ENCODE measurements around the gene TGIF2. TPM values are rescaled to one million over a fixed set of nuclear protein-coding genes. Genes with fewer than 3 reads are reported as not detected.

The TGIF2 gene
- total RNA-seq, 1 experiment from 2014 or later: 81.7 TPM

- no CpG with 5 or more reads among the region's 7 CpGs for WGBS (ENCODE audit: extremely low coverage, insufficient read length, low lambda C conversion rate)
- H3K4me2 ChIP-seq (ENCODE audit: insufficient read depth, insufficient read length, low read length): no peak overlapping the region
- DNase-seq: peak; percentile 44
These were observed 3.5 kb upstream of the TGIF2 start for GRCh38 chr20:36569847-36570429.

More at GRCh38 chr20:36569847-36570429, 3.5 kb upstream of the TGIF2 start:
- Histone ChIP-seq H4K8ac (replicated peaks; ENCODE audit: insufficient read length, low read depth, low read length) (no peak overlapping the region), H3K9ac (ENCODE audit: extremely low read depth, insufficient read length, low read length) (no peak overlapping the region), H2BK5ac (ENCODE audit: insufficient read length, low read length) (no peak overlapping the region), H3K4me1 (ENCODE audit: insufficient read depth, low read length) (peaks cover 8% of the 10 kb centered on the region), H2BK20ac (ENCODE audit: low read depth, low read length, poor library complexity, severe bottlenecking) (no peak overlapping the region), H4K5ac (ENCODE audit: insufficient read length, low read depth, low read length) (no peak overlapping the region), H2AK5ac (ENCODE audit: insufficient read length, low read length) (no peak overlapping the region), H2BK15ac (ENCODE audit: low read depth, low read length) (no peak overlapping the region), H4K20me1 (ENCODE audit: control insufficient read depth, insufficient read depth, insufficient read length) (no peaks in the 10 kb centered on the region), H3K79me2 (ENCODE audit: insufficient read depth, low read length) (no peaks in the 10 kb centered on the region; the same call in 1 of the 2 replicates), H3K79me1 (ENCODE audit: insufficient read depth, low read depth, low read length, poor library complexity, severe bottlenecking) (no peaks in the 10 kb centered on the region), H3K56ac (ENCODE audit: insufficient read length, low read depth, low read length) (no peak overlapping the region), H2BK12ac (ENCODE audit: insufficient read length, low read depth, low read length) (no peak overlapping the region), H3K4ac (ENCODE audit: low read depth, low read length) (no peak overlapping the region), H2BK120ac (ENCODE audit: low read depth, low read length, poor library complexity, severe bottlenecking) (no peak overlapping the region), H3K18ac (ENCODE audit: insufficient read length, low read depth, low read length) (no peak overlapping the region), H2AFZ (ENCODE audit: low read length) (no peak overlapping the region), H3K23me2 (ENCODE audit: insufficient read length, low read depth, low read length, poor library complexity, severe bottlenecking) (peaks cover 28% of the 10 kb centered on the region), H3K9me3 (ENCODE audit: control insufficient read depth, low read depth, low read length) (no peaks in the 10 kb centered on the region), H3K14ac (ENCODE audit: insufficient read depth, low read length) (no peak overlapping the region), H3K27ac (ENCODE audit: insufficient read length, low read depth, low read length) (no peak overlapping the region), H4K91ac (ENCODE audit: insufficient read length, low read depth, low read length) (no peak overlapping the region), H3T11ph (ENCODE audit: low read length) (no peak overlapping the region), H3K23ac (ENCODE audit: insufficient read length, low read depth, low read length) (no peak overlapping the region), H3K27me3 (ENCODE audit: insufficient read depth, low read length) (no peaks in the 10 kb centered on the region)
- Mint-ChIP-seq H3K4me1 (peaks cover 40 to 42% of the 10 kb centered on the region in 2 experiments), H3K4me3 (peak overlapping the region in 1 of 2 experiments; percentile 3; a peak in 4 of 5 replicates), H3K27me3 (ENCODE audit: low read depth) (no peaks in the 10 kb centered on the region), H3K9me3 (peaks cover 4 to 5% of the 10 kb centered on the region in 2 experiments), H3K27ac (peak overlapping the region; percentile 27 to 75 (median 56); a peak in 3 of 7 replicates), H3K36me3 (ENCODE audit: insufficient read depth in 1 of 3, low read depth in 3 of 3) (peaks cover 8 to 18% (median 13%) of the 10 kb centered on the region in 3 experiments)
- no peak for TF ChIP-seq CTCF (conservative IDR thresholded peaks at IDR 0.05)
